ENCODE results near the gene COBLL1. TPM values are rescaled to one million over a fixed set of nuclear protein-coding genes. Genes with fewer than 3 reads are reported as not detected.

COBLL1 gene
- total and polyA plus RNA-seq, 3 donors from 2014 or later = 5.4 to 17.3 (median 14.5) TPM

GRCh38 chr2:164655336-164655735, 186.3 kb downstream of the COBLL1 start:
- no peaks in the 10 kb centered on the region for H3K4me1 ChIP-seq

GRCh38 chr2:164651361-164651760, 190.3 kb downstream of the COBLL1 start:
- Histone ChIP-seq H3K9me3 (no peaks in the 10 kb centered on the region), H3K36me3 (ENCODE audit: low read depth, missing control alignments) (no peaks in the 10 kb centered on the region), H3K27me3 (no peaks in the 10 kb centered on the region), H3K4me3 (no peak overlapping the region), H3K4me1 (no peaks in the 10 kb centered on the region), H3K27ac (no peak overlapping the region)
- DNase-seq = no peak
- 67 to 80% methylated on average over 1 of the region's 1 CpG for WGBS, 2 donors
- TF ChIP-seq POLR2A (IDR thresholded peaks at IDR 0.05) (no peak), CTCF (IDR thresholded peaks at IDR 0.05) (no peak)
- intact Hi-C loops (cut with DNase I; ENCODE audit: low total_unique reads) = no loop called here

More at GRCh38 chr2:164655336-164655735, 186.3 kb downstream of the COBLL1 start:
- Histone ChIP-seq H3K27ac (no peak overlapping the region), H3K9me3 (no peaks in the 10 kb centered on the region), H3K27me3 (no peaks in the 10 kb centered on the region), H3K4me3 (no peak overlapping the region), H3K36me3 (ENCODE audit: low read depth, missing control alignments) (no peaks in the 10 kb centered on the region)
- no peak for DNase-seq
- TF ChIP-seq CTCF (IDR thresholded peaks at IDR 0.05) = no peak
- TF ChIP-seq POLR2A (IDR thresholded peaks at IDR 0.05) = no peak
- intact Hi-C loops (cut with DNase I; ENCODE audit: low total_unique reads) = no loop called here

- H3K4me1 ChIP-seq = no peaks in the 10 kb centered on the region
- DNase-seq = no peak
- H3K4me3 ChIP-seq = no peak overlapping the region
- 96 to 100% methylated on average over 1 of the region's 1 CpG for WGBS, 2 donors
- no peaks in the 10 kb centered on the region for H3K36me3 ChIP-seq (ENCODE audit: low read depth, missing control alignments)
- intact Hi-C loops (cut with DNase I; ENCODE audit: low total_unique reads) = no loop called here
- no peak overlapping the region for H3K27ac ChIP-seq
- TF ChIP-seq CTCF (IDR thresholded peaks at IDR 0.05) (no peak), POLR2A (IDR thresholded peaks at IDR 0.05) (no peak)
- H3K9me3 ChIP-seq = no peaks in the 10 kb centered on the region
- H3K27me3 ChIP-seq = no peaks in the 10 kb centered on the region
Measured at GRCh38 chr2:164644036-164644700, 197.5 kb downstream of the COBLL1 start.

- no peaks in the 10 kb centered on the region for H3K27me3 ChIP-seq
- H3K36me3 ChIP-seq (ENCODE audit: low read depth, missing control alignments) = no peaks in the 10 kb centered on the region
- intact Hi-C loops (cut with DNase I; ENCODE audit: low total_unique reads) = no loop called here
- TF ChIP-seq CTCF (IDR thresholded peaks at IDR 0.05) (no peak), POLR2A (IDR thresholded peaks at IDR 0.05) (no peak)
- no peaks in the 10 kb centered on the region for H3K4me1 ChIP-seq
- 89 to 94% methylated on average over 8 of the region's 8 CpGs for WGBS, 2 donors
- no peak for DNase-seq
- H3K9me3 ChIP-seq = no peaks in the 10 kb centered on the region
- H3K4me3 ChIP-seq = no peak overlapping the region
- H3K27ac ChIP-seq = no peak overlapping the region
Measured at GRCh38 chr2:164642946-164643555, 198.6 kb downstream of the COBLL1 start.

GRCh38 chr2:164642268-164642667, 199.4 kb downstream of the COBLL1 start:
- H3K9me3 ChIP-seq = no peaks in the 10 kb centered on the region

More at GRCh38 chr2:164642268-164642667, 199.4 kb downstream of the COBLL1 start:
- 73 to 91% methylated on average over 2 of the region's 2 CpGs for WGBS, 2 donors
- no peaks in the 10 kb centered on the region for H3K36me3 ChIP-seq (ENCODE audit: low read depth, missing control alignments)
- H3K27me3 ChIP-seq = no peaks in the 10 kb centered on the region
- H3K4me1 ChIP-seq = no peaks in the 10 kb centered on the region
- intact Hi-C loops (cut with DNase I; ENCODE audit: low total_unique reads) = no loop called here
- no peak for TF ChIP-seq POLR2A (IDR thresholded peaks at IDR 0.05)
- no peak for TF ChIP-seq CTCF (IDR thresholded peaks at IDR 0.05)
- H3K27ac ChIP-seq = no peak overlapping the region
- no peak for DNase-seq
- H3K4me3 ChIP-seq = no peak overlapping the region
